ENCODE results near the gene NT5C. TPM values are rescaled to one million over a fixed set of nuclear protein-coding genes. Genes with fewer than 3 reads are reported as not detected.
"Not testable (repeated sequence)": the region's sequence is repeated elsewhere in the genome, so short reads cannot be mapped to it uniquely, and the experiment has no call there.

The NT5C gene
- total RNA-seq, 1 experiment from 2014 or later: 38.6 TPM

DNA sequence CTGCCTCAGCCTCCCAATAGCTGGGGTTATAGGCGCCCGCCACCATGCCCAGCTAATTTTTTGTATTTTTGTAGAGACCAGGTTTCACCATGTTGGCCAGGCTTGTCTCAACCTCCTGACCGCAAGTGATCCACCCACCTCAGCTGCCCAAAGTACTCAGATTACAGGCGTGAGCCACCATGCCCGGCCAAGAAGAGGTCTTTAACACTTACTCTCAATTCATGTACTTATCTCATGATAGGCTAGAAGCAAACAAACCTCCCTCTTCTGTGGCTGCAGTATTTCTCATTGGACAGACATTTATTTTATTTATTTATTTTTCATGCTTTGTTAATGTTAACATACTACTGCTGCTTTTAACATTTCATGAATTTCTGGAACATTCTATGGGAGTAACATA is 7.0 kb upstream of the NT5C start:
- Histone ChIP-seq H3K9me2 (ENCODE audit: insufficient read depth) (no peaks in the 10 kb centered on the region), H3F3A (ENCODE audit: insufficient read depth, low read depth) (peaks cover 90% of the 10 kb centered on the region), H3K36me3 (ENCODE audit: low read depth) (peaks cover 36% of the 10 kb centered on the region), H3K4me3 (no peak overlapping the region), H3K9me3 (ENCODE audit: insufficient read depth, low read depth) (no peaks in the 10 kb centered on the region), H2AFZ (no peak overlapping the region), H4K20me1 (ENCODE audit: insufficient read depth) (no peaks in the 10 kb centered on the region), H3K27me3 (ENCODE audit: insufficient read depth, low read depth) (no peaks in the 10 kb centered on the region), H3K4me1 (replicated peaks; ENCODE audit: insufficient read depth) (peaks cover 17% of the 10 kb centered on the region; the same call in 1 of the 2 replicates), H3K79me2 (ENCODE audit: low read depth) (peaks cover 9% of the 10 kb centered on the region; the same call in 1 of the 2 replicates), H3K4me2 (no peak overlapping the region), H3K27ac (no peak overlapping the region)
- intact Hi-C loops (cut with micrococcal nuclease; ENCODE audit: unreplicated experiment): no loop called here
- BruUV-seq (replicated peaks): no TSS peak
- POLR2A ChIA-PET (ENCODE audit: unreplicated experiment): no interaction called here
- TF ChIP-seq EZH2 (IDR thresholded peaks at IDR 0.05; ENCODE audit: low read depth): no peak
- TF ChIP-seq, protein P1, sequence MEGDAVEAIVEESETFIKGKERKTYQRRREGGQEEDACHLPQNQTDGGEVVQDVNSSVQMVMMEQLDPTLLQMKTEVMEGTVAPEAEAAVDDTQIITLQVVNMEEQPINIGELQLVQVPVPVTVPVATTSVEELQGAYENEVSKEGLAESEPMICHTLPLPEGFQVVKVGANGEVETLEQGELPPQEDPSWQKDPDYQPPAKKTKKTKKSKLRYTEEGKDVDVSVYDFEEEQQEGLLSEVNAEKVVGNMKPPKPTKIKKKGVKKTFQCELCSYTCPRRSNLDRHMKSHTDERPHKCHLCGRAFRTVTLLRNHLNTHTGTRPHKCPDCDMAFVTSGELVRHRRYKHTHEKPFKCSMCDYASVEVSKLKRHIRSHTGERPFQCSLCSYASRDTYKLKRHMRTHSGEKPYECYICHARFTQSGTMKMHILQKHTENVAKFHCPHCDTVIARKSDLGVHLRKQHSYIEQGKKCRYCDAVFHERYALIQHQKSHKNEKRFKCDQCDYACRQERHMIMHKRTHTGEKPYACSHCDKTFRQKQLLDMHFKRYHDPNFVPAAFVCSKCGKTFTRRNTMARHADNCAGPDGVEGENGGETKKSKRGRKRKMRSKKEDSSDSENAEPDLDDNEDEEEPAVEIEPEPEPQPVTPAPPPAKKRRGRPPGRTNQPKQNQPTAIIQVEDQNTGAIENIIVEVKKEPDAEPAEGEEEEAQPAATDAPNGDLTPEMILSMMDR (conservative IDR thresholded peaks at IDR 0.05): no peak
- DNase-seq: no peak
- CTCF ChIA-PET: no interaction called here

DNA sequence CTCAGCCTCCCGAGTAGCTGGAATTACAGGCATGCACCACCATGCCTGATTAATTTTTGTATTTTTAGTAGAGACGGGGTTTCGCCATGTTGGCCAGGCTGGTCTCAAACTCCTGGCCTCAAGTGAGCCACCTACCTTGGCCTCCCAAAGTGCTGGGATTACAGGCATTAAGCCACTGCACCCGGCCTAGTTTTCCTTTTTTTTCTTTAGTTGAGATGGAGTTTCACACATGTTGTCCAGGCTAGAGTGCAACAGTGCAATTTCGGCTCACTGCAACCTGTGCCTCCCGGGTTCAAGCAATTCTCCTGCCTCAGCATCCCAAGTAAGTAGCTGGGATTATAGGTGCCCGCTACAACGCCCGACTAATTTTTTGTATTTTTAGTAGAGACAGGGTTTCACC is 6.2 kb upstream of the NT5C start:
- H2AFZ ChIP-seq; H3K4me2 ChIP-seq; H3K9me3 ChIP-seq (ENCODE audit: insufficient read depth, low read depth); H3K27me3 ChIP-seq (ENCODE audit: insufficient read depth, low read depth); POLR2A ChIA-PET (ENCODE audit: unreplicated experiment); DNase-seq; H3K4me3 ChIP-seq; H4K20me1 ChIP-seq (ENCODE audit: insufficient read depth); BruUV-seq (replicated peaks); H3K9me2 ChIP-seq (ENCODE audit: insufficient read depth); intact Hi-C loops (cut with micrococcal nuclease; ENCODE audit: unreplicated experiment); H3K27ac ChIP-seq; H3K79me2 ChIP-seq (ENCODE audit: low read depth): not testable (repeated sequence)
- H3K36me3 ChIP-seq (ENCODE audit: low read depth): peaks cover 31% of the 10 kb centered on the region
- CTCF ChIA-PET: interaction anchor here (0.6 kb wide), 2 partner anchors 11 to 876 kb away, joined by 3 to 4 read pairs; no protein-coding TSS in a partner anchor
- H3F3A ChIP-seq (ENCODE audit: insufficient read depth, low read depth): peaks cover 89% of the 10 kb centered on the region
- H3K4me1 ChIP-seq (replicated peaks; ENCODE audit: insufficient read depth): peaks cover 14% of the 10 kb centered on the region; the same call in 1 of the 2 replicates

DNA sequence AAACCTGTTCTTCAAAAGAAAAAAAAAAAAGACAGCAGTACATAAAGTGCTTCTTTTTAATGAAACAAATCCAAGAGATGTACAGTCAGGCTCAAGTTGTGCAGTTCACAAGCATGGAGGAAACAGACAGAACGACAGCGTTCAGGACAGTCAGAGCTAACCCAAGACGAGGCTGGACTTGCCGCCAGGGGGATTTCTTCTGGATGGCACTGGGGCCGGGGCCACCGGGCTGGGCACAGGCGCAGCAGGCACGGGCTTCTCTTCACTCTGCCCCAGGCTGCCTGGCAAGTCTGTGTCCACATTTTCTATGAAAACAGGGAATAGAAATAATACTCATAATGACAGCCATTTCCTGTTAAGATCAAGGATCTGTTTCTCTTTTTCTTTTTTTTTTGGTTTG is 4.4 kb upstream of the NT5C start:
- H3F3A ChIP-seq (ENCODE audit: insufficient read depth, low read depth): peaks cover 84% of the 10 kb centered on the region
- H3K36me3 ChIP-seq (ENCODE audit: low read depth): peaks cover 16% of the 10 kb centered on the region
- TF ChIP-seq, protein P1 (conservative IDR thresholded peaks at IDR 0.05): no peak
- TF ChIP-seq EZH2 (IDR thresholded peaks at IDR 0.05; ENCODE audit: low read depth): no peak
- BruUV-seq (replicated peaks): no TSS peak
- H3K4me3 ChIP-seq: no peak overlapping the region
- H3K9me3 ChIP-seq (ENCODE audit: insufficient read depth, low read depth): no peaks in the 10 kb centered on the region
- no peak for DNase-seq
- no peaks in the 10 kb centered on the region for H3K27me3 ChIP-seq (ENCODE audit: insufficient read depth, low read depth)
- H3K9me2 ChIP-seq (ENCODE audit: insufficient read depth): no peaks in the 10 kb centered on the region
- H2AFZ ChIP-seq: no peak overlapping the region
- ChIA-PET POLR2A (ENCODE audit: unreplicated experiment) (no interaction called here), CTCF (interaction anchor here (0.7 kb wide), 1 partner anchor 14 kb away, joined by 6 read pairs; no protein-coding TSS in a partner anchor)
- intact Hi-C loops (cut with micrococcal nuclease; ENCODE audit: unreplicated experiment): loop anchor here (2.0 kb wide), 1 partner anchor 19 kb away; the partner anchor contains the start of gene JPT1
- H3K4me1 ChIP-seq (replicated peaks; ENCODE audit: insufficient read depth): peaks cover 15% of the 10 kb centered on the region; the same call in 1 of the 2 replicates
- peaks cover 17% of the 10 kb centered on the region for H3K79me2 ChIP-seq (ENCODE audit: low read depth)
- H3K4me2 ChIP-seq: no peak overlapping the region
- H3K27ac ChIP-seq: 0 out of 2 replicates have a peak overlapping the region, but pooled peaks have one; percentile 18
- H4K20me1 ChIP-seq (ENCODE audit: insufficient read depth): no peaks in the 10 kb centered on the region

DNA sequence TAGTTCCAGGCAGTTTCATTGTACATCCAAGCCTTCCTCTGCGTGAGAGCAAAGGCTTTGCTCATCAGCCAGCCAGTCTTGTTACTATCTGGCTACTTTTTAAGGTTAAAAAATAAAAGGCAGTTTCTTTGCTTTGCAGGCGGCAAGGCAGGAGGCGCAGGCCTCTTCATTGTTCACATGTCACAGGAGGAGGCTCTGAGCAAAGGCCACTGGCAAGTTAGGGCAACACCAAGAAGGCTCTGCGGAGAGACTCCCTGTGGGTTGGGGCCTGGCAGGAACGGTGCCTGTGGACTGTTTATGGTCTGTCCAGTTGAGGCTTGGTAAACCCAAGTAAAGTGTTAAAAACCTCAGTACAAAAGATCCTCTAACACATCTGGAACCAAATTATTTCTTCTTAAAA is 3.9 kb upstream of the NT5C start:
- Histone ChIP-seq H2AFZ (no peak overlapping the region), H4K20me1 (ENCODE audit: insufficient read depth) (no peaks in the 10 kb centered on the region; the same call in 1 of the 2 replicates), H3F3A (ENCODE audit: insufficient read depth, low read depth) (peaks cover 80% of the 10 kb centered on the region), H3K4me3 (no peak overlapping the region), H3K4me1 (replicated peaks; ENCODE audit: insufficient read depth) (peaks cover 17% of the 10 kb centered on the region), H3K79me2 (ENCODE audit: low read depth) (peaks cover 22% of the 10 kb centered on the region), H3K9me3 (ENCODE audit: insufficient read depth, low read depth) (no peaks in the 10 kb centered on the region), H3K27me3 (ENCODE audit: insufficient read depth, low read depth) (no peaks in the 10 kb centered on the region), H3K9me2 (ENCODE audit: insufficient read depth) (no peaks in the 10 kb centered on the region), H3K36me3 (ENCODE audit: low read depth) (peaks cover 11% of the 10 kb centered on the region; the same call in 1 of the 2 replicates), H3K4me2 (no peak overlapping the region), H3K27ac (peak overlapping the region; percentile 31; the same call in 1 of the 2 replicates)
- ChIA-PET CTCF (interaction anchor here (0.7 kb wide), 1 partner anchor 15 kb away, joined by 6 read pairs; no protein-coding TSS in a partner anchor), POLR2A (ENCODE audit: unreplicated experiment) (no interaction called here)
- intact Hi-C loops (cut with micrococcal nuclease; ENCODE audit: unreplicated experiment): loop anchor here (2.0 kb wide), 1 partner anchor 19 kb away; the partner anchor contains the start of gene JPT1
- DNase-seq: no peak
- no peak for TF ChIP-seq EZH2 (IDR thresholded peaks at IDR 0.05; ENCODE audit: low read depth)
- TF ChIP-seq, protein P1 (conservative IDR thresholded peaks at IDR 0.05): no peak
- BruUV-seq (replicated peaks): no TSS peak

DNA sequence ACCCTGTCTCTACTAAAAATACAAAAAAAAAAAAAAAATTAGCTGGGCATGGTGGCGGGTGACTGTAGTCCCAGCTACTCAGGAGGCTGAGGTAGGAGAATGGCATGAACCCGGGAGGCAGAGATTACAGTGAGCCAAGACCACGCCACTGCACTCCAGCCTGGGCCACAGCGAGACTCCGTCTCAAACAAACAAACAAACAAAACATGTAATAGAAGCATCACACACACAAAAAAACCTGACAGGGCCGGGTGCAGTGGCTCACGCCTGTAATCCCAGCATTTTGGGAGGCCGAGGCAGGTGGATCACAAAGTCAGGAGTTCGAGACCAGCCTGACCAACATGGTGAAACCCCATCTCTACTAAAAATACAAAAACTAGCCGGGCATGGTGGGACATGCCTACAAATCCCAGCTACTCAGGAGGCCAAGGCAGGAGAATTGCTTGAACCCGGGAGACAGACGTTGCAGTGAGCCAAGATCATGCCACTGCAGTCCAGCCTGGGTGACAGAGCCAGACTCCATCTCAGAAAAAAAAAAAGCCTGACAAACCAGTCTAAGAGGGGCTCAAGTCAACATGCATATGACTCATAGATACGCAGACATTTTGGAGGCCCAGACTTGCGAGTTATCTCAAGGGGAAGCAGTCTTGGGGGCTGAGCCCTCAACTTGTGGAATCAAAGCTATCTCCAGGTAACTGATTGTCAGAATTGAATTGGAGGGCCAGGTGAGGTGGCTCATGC is 2.2 kb upstream of the NT5C start:
- peaks cover 20% of the 10 kb centered on the region for H3K4me1 ChIP-seq (replicated peaks; ENCODE audit: insufficient read depth)
- peak; percentile 45 to 70 for DNase-seq

More for the DNA sequence above, 2.2 kb upstream of the NT5C start:
- POLR2A ChIA-PET (ENCODE audit: unreplicated experiment): interaction anchor here (0.6 to 1.0 kb wide), 3 partner anchors 9 to 137 kb away, joined by 5 to 8 read pairs (median 5); partner anchors contain the start of gene MIF4GD
- CTCF ChIA-PET; H3K36me3 ChIP-seq (ENCODE audit: low read depth); H2AFZ ChIP-seq; H3K4me3 ChIP-seq; H3K9me2 ChIP-seq (ENCODE audit: insufficient read depth); H4K20me1 ChIP-seq (ENCODE audit: insufficient read depth); H3K27me3 ChIP-seq (ENCODE audit: insufficient read depth, low read depth); H3K9me3 ChIP-seq (ENCODE audit: insufficient read depth, low read depth); BruUV-seq (replicated peaks): not testable (repeated sequence)
- H3F3A ChIP-seq (ENCODE audit: insufficient read depth, low read depth): peaks cover 78% of the 10 kb centered on the region
- peaks cover 31% of the 10 kb centered on the region for H3K79me2 ChIP-seq (ENCODE audit: low read depth)
- H3K4me2 ChIP-seq: peak overlapping the region; percentile 28; the same call in 1 of the 2 replicates
- intact Hi-C loops (cut with micrococcal nuclease; ENCODE audit: unreplicated experiment): loop anchor here (2.0 kb wide), 1 partner anchor 21 kb away; the partner anchor contains the start of gene JPT1
- peak overlapping the region; percentile 33; the same call in 1 of the 2 replicates for H3K27ac ChIP-seq
